Spleen (tissue), 11 donors: ENCODE data around the gene TCEA3. TPM values are rescaled to one million over a fixed set of nuclear protein-coding genes. Genes with fewer than 3 reads are reported as not detected.

Experiments used
- DNase-seq: peaks from one replicate; pipeline ENCODE4 v3.0.0-alpha.2; 2020
- H3K27ac ChIP-seq, 8 donors: fragments of 200-600 bp; sonication (generic) in 7 of 8; 1 replicate in 4 of 8; 2 replicates in 4 of 8; pipeline versions ENCODE4 v1.5.0 to v1.8.0; 2016 to 2021; ENCODE audit warnings: inconsistent platforms in 4 of 8, mild to moderate bottlenecking in 4 of 8, moderate library complexity in 1 of 8
- H3K27me3 ChIP-seq, 7 donors: fragments of 200-600 bp; sonication (generic) in 6 of 7; replicated peaks in 1 of 7; 1 replicate in 4 of 7; 2 replicates in 3 of 7; pipeline versions ENCODE4 v1.5.0 to v1.8.0; 2016 to 2021; ENCODE audit warnings: inconsistent platforms in 3 of 7, mild to moderate bottlenecking in 1 of 7
- H3K36me3 ChIP-seq, 6 donors: fragments of 200-600 bp; sonication (generic) in 5 of 6; 1 replicate in 4 of 6; 2 replicates in 2 of 6; pipeline versions ENCODE4 v1.5.0 to v1.8.0; 2016 to 2021; ENCODE audit warnings: inconsistent platforms in 2 of 6
- H3K4me1 ChIP-seq, 6 donors: fragments of 200-600 bp; sonication (generic) in 5 of 6; 1 replicate in 3 of 6; 2 replicates in 3 of 6; pipeline versions ENCODE4 v1.5.0 to v1.8.0; 2016 to 2021; ENCODE audit warnings: inconsistent platforms in 3 of 6
- H3K4me3 ChIP-seq, 8 donors: fragments of 200-600 bp; sonication (generic) in 7 of 8; 1 replicate in 4 of 8; 2 replicates in 4 of 8; pipeline versions ENCODE4 v1.5.0 to v1.8.0; 2016 to 2021; ENCODE audit warnings: inconsistent platforms in 4 of 8, mild to moderate bottlenecking in 4 of 8, moderate library complexity in 2 of 8
- H3K9me3 ChIP-seq, 8 donors: fragments of 200-600 bp; sonication (generic) in 7 of 8; 1 replicate in 4 of 8; 2 replicates in 4 of 8; pipeline versions ENCODE4 v1.5.0 to v1.8.0; 2016 to 2021; ENCODE audit warnings: inconsistent platforms in 4 of 8
- POLR2A ChIP-seq, 3 donors: fragments of 450-650 bp; IDR thresholded peaks; one replicate each; pipeline ENCODE4 v1.5.1; 2017; ENCODE audit warnings: antibody characterized with exemption in 3 of 3, mild to moderate bottlenecking in 1 of 3
- POLR2AphosphoS5 ChIP-seq, 3 donors: sonication (generic); formaldehyde crosslinking; IDR thresholded peaks; one replicate each; pipeline ENCODE4 v1.5.1; 2017; ENCODE audit warnings: antibody characterized with exemption in 3 of 3
- WGBS, 5 donors: extraction: QIAGEN DNeasy Blood & Tissue Kit in 3 of 5; methylation state at CpG; one replicate each; pipeline versions ENCODE4 v1.1.5 to v1.1.7; 2013 to 2018; 5-methylcytosine and 5-hydroxymethylcytosine counted together
- intact Hi-C: fragments of 100-400 bp; cut with DNase I; formaldehyde crosslinking; loops from one replicate; pipeline ENCODE4 v1.15.0; 2023; ENCODE audit warnings: low total_unique reads
- polyA plus RNA-seq, 3 donors: library from polyadenylated mRNA; stranded (reverse); fragments of 200-250 nt; gene quantifications; one replicate each; pipeline ENCODE4 v1.2.1, GENCODE V29; 2013
- total RNA-seq, 7 donors: library from RNA; depleted of rRNA in 3 of 7; stranded (reverse); fragments of >200 nt in 3 of 7; fragmentation: NEBNext Ultra II Directional in 4 of 7; extraction: Animal tissue kit (Norgen Biotek cat#: 25700) in 4 of 7; gene quantifications; one replicate each; pipeline versions ENCODE4 v1.1.0 to v1.2.1, GENCODE V29; 2016 to 2021
- TF ChIP-seq, protein P1 (sequence below), 11 experiments: fragments of 200-600 bp in 7 of 11; fragments of 450-650 bp in 4 of 11; sonication (generic) in 4 of 11; IDR thresholded peaks in 8 of 11; conservative IDR thresholded peaks in 3 of 11; 1 replicate in 7 of 11; 2 replicates in 4 of 11; pipeline versions ENCODE4 v1.4.0 to v1.8.0; 2016 to 2021; ENCODE audit warnings: antibody characterized with exemption in 11 of 11, inconsistent platforms in 4 of 11, mild to moderate bottlenecking in 1 of 11
- donor health status: healthy with polysubstance abuse.
- donor health status: DM: no; HTN: no; CAD: no; lungs with moderate emphysema.
- donor health status: DM: no; HTN: no; CAD: no.
- donor health status: Bipolar disorder and iron deficiency.
- donor health status: healthy.
- donor health status: DM: no; HTN: no; CAD: no.
- donor health status: DM: yes; HTN: yes; CAD: no.

The TCEA3 gene
- total and polyA plus RNA-seq, 10 donors = 4.6 to 19.6 (median 10.5) TPM

DNA sequence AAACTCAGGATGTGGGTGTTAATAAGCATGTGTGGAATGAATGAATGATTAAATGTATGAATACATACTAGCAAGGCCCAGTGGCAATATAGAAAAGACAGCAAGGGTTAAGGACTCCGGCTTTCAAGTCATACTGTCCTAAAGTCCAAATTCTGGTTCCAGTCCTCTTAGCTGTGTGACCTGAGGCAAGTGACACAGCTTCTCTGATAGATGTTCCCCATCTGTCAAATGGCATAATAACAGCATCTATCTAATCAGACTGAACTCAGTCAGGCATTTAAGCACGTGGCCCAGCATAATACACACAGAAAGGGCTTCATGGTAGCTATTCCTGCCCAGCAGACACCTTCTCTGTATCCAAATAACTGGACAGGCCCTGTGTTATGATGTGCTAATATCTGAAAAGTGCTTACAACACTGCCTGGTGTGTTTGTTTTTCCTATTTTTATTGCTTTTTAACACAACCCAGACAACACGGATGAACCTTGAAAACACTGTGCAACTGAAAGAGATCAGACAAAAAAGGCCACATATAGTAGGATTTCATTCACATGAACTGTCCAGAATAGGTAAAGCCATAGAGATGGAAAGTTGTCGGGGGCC is 47.0 kb upstream of the TCEA3 start:
- Histone ChIP-seq H3K4me3 (no peak overlapping the region), H3K4me1 (no peaks in the 10 kb centered on the region), H3K27ac (no peak overlapping the region), H3K27me3 (peaks cover 0 to 8% (median 0%) of the 10 kb centered on the region in 7 donors), H3K36me3 (no peaks in the 10 kb centered on the region), H3K9me3 (no peaks in the 10 kb centered on the region)
- WGBS, 5 donors = 77 to 87% (median 86%) methylated on average over 4 of the region's 4 CpGs
- no peak for TF ChIP-seq POLR2A (IDR thresholded peaks at IDR 0.05)
- TF ChIP-seq POLR2AphosphoS5 (IDR thresholded peaks at IDR 0.05) = no peak
- TF ChIP-seq, protein P1, sequence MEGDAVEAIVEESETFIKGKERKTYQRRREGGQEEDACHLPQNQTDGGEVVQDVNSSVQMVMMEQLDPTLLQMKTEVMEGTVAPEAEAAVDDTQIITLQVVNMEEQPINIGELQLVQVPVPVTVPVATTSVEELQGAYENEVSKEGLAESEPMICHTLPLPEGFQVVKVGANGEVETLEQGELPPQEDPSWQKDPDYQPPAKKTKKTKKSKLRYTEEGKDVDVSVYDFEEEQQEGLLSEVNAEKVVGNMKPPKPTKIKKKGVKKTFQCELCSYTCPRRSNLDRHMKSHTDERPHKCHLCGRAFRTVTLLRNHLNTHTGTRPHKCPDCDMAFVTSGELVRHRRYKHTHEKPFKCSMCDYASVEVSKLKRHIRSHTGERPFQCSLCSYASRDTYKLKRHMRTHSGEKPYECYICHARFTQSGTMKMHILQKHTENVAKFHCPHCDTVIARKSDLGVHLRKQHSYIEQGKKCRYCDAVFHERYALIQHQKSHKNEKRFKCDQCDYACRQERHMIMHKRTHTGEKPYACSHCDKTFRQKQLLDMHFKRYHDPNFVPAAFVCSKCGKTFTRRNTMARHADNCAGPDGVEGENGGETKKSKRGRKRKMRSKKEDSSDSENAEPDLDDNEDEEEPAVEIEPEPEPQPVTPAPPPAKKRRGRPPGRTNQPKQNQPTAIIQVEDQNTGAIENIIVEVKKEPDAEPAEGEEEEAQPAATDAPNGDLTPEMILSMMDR (IDR thresholded peaks at IDR 0.05 in 8 of 11, conservative IDR thresholded peaks at IDR 0.05 in 3 of 11) = no peak
- intact Hi-C loops = no loop called here
- no peak for DNase-seq

DNA sequence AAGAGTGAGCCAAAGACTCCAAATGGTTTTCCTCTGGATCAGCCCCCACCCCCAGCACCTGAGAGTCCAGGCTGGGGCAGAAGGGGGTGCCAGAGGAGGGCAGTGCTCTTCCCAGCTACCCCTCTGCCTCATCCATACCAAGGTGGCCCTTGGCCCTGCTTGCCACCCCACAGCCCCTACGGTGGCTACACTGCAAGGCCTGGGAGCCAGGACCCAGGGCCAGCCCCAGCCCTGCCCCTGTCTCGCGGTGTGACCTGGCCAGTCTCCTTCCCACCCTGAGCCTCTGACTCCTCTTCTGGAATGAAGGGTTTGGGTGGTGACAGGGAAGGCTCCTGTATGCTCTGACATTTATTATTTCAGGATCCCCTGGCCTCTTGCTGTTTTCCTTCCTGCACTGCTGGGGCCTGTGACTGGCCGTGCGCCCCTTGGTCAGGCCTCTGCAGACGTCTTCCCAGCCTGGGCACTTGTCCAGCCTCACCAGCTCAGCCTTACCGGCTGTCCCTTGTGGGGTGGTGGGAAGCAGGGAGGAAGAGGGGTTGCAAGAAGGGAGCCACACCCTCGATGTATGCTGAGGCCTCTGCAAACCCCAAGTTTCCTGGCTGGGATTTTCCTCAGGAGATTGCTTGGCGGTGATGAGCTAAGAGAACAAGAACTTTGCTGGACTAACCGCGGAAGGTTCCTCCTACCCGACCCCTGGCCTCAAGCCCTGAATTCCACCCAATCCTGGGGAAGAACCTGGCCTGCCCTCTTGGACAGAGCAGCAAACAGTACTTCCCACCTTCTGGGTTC is 45.9 kb upstream of the TCEA3 start:
- peaks cover 0 to 8% (median 0%) of the 10 kb centered on the region in 7 donors for H3K27me3 ChIP-seq
- no peaks in the 10 kb centered on the region for H3K9me3 ChIP-seq
- intact Hi-C loops = no loop called here
- no peaks in the 10 kb centered on the region for H3K4me1 ChIP-seq
- 64 to 74% (median 72%) methylated on average over 10 to 12 of the region's 12 CpGs for WGBS, 5 donors
- no peaks in the 10 kb centered on the region for H3K36me3 ChIP-seq
- no peak for TF ChIP-seq POLR2AphosphoS5 (IDR thresholded peaks at IDR 0.05)
- TF ChIP-seq POLR2A (IDR thresholded peaks at IDR 0.05) = no peak
- TF ChIP-seq, protein P1 (IDR thresholded peaks at IDR 0.05 in 8 of 11, conservative IDR thresholded peaks at IDR 0.05 in 3 of 11) = no peak
- no peak overlapping the region for H3K4me3 ChIP-seq
- H3K27ac ChIP-seq = no peak overlapping the region
- DNase-seq = no peak

DNA sequence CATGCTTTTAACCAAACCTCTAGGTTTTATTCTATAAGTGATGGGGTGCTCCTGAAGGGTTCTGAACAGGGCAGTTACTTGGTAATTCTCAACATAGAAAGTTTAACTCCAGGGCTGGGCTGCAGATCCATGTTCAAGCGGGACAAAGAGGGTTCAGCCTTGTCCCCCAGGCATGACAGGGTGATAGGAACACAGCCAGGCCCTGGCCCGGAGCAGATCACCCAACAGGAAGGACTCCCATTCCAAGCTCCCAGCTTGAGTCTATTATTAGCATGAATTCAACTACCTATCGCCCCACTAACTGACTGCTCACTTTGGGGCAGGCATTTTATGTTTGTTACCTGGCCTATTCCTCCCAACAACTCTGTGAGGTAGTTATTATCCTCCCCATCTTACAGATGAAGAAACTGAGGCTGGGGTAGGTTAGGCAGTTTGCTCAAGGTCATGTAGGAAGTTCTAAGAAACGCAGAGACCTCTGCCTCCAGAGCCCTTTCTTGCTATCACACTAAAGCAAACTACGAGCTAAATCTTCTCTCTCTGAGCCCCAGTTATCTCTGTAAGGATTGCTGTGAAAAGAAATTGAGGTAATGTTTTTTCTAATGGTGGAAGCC is 44.9 kb upstream of the TCEA3 start:
- TF ChIP-seq, protein P1 (IDR thresholded peaks at IDR 0.05 in 8 of 11, conservative IDR thresholded peaks at IDR 0.05 in 3 of 11) = no peak
- TF ChIP-seq POLR2AphosphoS5 (IDR thresholded peaks at IDR 0.05) (no peak), POLR2A (IDR thresholded peaks at IDR 0.05) (no peak)
- Histone ChIP-seq H3K36me3 (no peaks in the 10 kb centered on the region), H3K9me3 (no peaks in the 10 kb centered on the region), H3K27me3 (no peaks in the 10 kb centered on the region), H3K4me1 (no peaks in the 10 kb centered on the region), H3K27ac (no peak overlapping the region), H3K4me3 (no peak overlapping the region)
- intact Hi-C loops = no loop called here
- WGBS, 5 donors = 57 to 74% (median 67%) methylated on average over 5 of the region's 5 CpGs
- no peak for DNase-seq
